Measurements from ENCODE around the gene APAF1. TPM values are rescaled to one million over a fixed set of nuclear protein-coding genes. Genes with fewer than 3 reads are reported as not detected.
"Not testable (repeated sequence)": the region's sequence is repeated elsewhere in the genome, so short reads cannot be mapped to it uniquely, and the experiment has no call there.

APAF1 gene
- total RNA-seq, 1 donor from 2014 or later = 19.2 TPM

GRCh38 chr12:98727196-98727595 is 82.1 kb downstream of the APAF1 start:
- DNase-seq (ENCODE audit: low spot score) = no peak

- DNase-seq (ENCODE audit: low spot score) = no peak
Observed at GRCh38 chr12:98730412-98730811, 85.3 kb downstream of the APAF1 start.

GRCh38 chr12:98733667-98734350 is 88.7 kb downstream of the APAF1 start:
- no peak for DNase-seq (ENCODE audit: low spot score)

GRCh38 chr12:98735821-98736220 is 90.7 kb downstream of the APAF1 start:
- DNase-seq (ENCODE audit: low spot score) = no peak

GRCh38 chr12:98736352-98737321 is 91.5 kb downstream of the APAF1 start:
- DNase-seq (ENCODE audit: low spot score) = no peak

GRCh38 chr12:98737322-98737712 is 92.2 kb downstream of the APAF1 start:
- DNase-seq (ENCODE audit: low spot score) = no peak

- no peak for DNase-seq (ENCODE audit: low spot score)
Observed at GRCh38 chr12:98738002-98738401, 92.9 kb downstream of the APAF1 start.

GRCh38 chr12:98738539-98738938 is 93.4 kb downstream of the APAF1 start:
- no peak for DNase-seq (ENCODE audit: low spot score)

GRCh38 chr12:98740751-98741150 is 95.7 kb downstream of the APAF1 start:
- DNase-seq (ENCODE audit: low spot score) = no peak

GRCh38 chr12:98741196-98741555 is 96.1 kb downstream of the APAF1 start:
- no peak for DNase-seq (ENCODE audit: low spot score)

GRCh38 chr12:98741556-98742265 is 96.6 kb downstream of the APAF1 start:
- no peak for DNase-seq (ENCODE audit: low spot score)

- no peak for DNase-seq (ENCODE audit: low spot score)
Observed at GRCh38 chr12:98743362-98743953, 98.4 kb downstream of the APAF1 start.

- no peak for DNase-seq (ENCODE audit: low spot score)
Observed at GRCh38 chr12:98744680-98745079, 99.6 kb downstream of the APAF1 start.

GRCh38 chr12:98745578-98746391 is 100.7 kb downstream of the APAF1 start:
- DNase-seq (ENCODE audit: low spot score) = no peak

GRCh38 chr12:98748463-98748862 is 103.4 kb downstream of the APAF1 start:
- no peak for DNase-seq (ENCODE audit: low spot score)

- no peak for DNase-seq (ENCODE audit: low spot score)
Observed at GRCh38 chr12:98750511-98750910, 105.4 kb downstream of the APAF1 start.

- DNase-seq (ENCODE audit: low spot score) = no peak
Observed at GRCh38 chr12:98751580-98752115, 106.6 kb downstream of the APAF1 start.

GRCh38 chr12:98752726-98753125 is 107.6 kb downstream of the APAF1 start:
- no peak for DNase-seq (ENCODE audit: low spot score)

GRCh38 chr12:98754095-98754494 is 109.0 kb downstream of the APAF1 start:
- no peak for DNase-seq (ENCODE audit: low spot score)

GRCh38 chr12:98755855-98756254 is 110.8 kb downstream of the APAF1 start:
- DNase-seq (ENCODE audit: low spot score) = not testable (repeated sequence)

- DNase-seq (ENCODE audit: low spot score) = no peak
Observed at GRCh38 chr12:98757455-98757854, 112.4 kb downstream of the APAF1 start.

Data from ureter (tissue), 1 donor.